Inflammatory macrophage treated with lipopolysaccharide for 4 hours (primary cell): ENCODE results near the gene LRRC37A.
"Not testable (repeated sequence)": the region's sequence is repeated elsewhere in the genome, so short reads cannot be mapped to it uniquely, and the experiment has no call there.

Experiments
- DNase-seq: peaks from one replicate; pipeline ENCODE4 v3.0.0-alpha.2; 2020

LRRC37A gene

DNA sequence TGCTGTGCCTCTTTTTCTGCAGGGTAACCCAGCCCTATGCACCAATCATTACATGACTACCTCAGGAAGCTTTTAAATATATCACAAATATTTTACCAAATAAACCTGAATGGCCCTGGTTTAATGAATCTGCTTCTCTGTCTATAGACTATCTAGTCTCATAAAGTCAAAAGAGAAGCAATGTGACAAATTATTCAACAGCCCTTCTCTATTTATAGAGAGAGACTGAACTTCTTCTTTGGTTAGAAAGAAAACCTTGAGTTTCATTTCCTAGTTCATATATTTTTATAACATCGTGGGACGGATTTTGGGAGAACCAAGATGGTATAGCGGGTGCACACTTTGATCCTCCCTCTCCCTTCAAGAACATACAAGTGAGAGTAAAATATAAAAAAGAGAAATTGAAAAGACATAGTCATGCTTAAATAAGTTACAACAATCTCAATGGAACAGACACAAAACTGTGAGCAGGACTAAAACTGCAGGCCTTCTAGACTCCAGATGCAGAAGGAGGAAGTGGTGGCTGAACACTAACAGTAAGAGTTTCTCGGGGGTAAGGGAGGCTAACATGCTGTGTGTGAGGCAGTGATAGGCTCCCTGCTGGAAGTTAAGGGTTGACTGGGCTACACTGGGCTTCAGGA is 3.9 kb upstream of the LRRC37A start:
- DNase-seq, result peak; percentile 71

GRCh38 chr17:46291618-46292017 is 3.3 kb upstream of the LRRC37A start:
- not testable (repeated sequence) for DNase-seq

GRCh38 chr17:46341220-46341619 is 46.3 kb downstream of the LRRC37A start:
- DNase-seq, result not testable (repeated sequence)

DNA sequence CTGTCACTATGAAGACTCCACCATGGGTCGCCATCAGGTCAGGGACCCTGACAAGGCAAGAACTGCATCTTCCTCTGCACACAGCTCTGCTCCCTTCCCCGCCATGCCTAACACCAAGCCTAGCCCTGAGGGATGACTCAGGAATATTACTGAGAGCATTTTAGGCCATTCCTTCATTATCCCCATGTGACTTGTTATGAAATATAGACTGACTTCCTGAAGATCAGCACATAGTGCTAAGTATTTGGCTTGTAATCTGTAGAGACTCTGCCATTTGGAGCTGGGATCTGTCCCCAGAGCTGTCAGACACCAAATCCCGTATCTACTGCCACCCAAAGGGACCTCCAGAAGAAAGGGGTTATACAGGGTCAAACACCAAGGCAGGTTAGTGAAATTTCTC is 47.2 kb downstream of the LRRC37A start:
- DNase-seq, result not testable (repeated sequence)

GRCh38 chr17:46348345-46348744 is 53.4 kb downstream of the LRRC37A start:
- DNase-seq, result not testable (repeated sequence)

GRCh38 chr17:46349060-46349459 is 54.1 kb downstream of the LRRC37A start:
- DNase-seq, result not testable (repeated sequence)

- not testable (repeated sequence) for DNase-seq
These were observed 58.9 kb downstream of the LRRC37A start for GRCh38 chr17:46353856-46354255.

- not testable (repeated sequence) for DNase-seq
These were observed 66.3 kb downstream of the LRRC37A start for GRCh38 chr17:46361145-46361735.

DNA sequence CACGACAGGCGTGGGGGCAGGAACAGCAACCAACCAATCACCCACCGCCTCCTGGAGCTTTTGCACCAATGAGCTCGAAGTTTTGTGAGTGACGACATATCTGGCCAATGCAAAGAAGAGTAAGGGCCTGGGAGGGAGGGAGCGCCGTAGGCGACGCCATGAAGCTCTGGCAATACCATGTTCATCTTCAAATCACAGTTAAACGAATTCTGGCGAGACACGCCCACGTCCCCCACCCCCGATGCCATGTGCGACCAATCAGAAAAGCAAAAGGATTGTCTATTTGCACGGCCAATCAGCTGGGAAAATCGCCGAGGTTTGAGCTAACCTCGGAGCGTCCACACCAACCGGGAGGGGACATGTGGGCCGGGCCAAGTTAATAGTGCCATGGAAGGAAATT is 66.8 kb downstream of the LRRC37A start, which contains the start of gene ARL17B:
Gene ARL17B, minus strand, starts transcription at position 12 of the 400 bp plus-strand sequence. CDS start 3,369 bp downstream, outside the sequence.
- DNase-seq, result not testable (repeated sequence)

DNA sequence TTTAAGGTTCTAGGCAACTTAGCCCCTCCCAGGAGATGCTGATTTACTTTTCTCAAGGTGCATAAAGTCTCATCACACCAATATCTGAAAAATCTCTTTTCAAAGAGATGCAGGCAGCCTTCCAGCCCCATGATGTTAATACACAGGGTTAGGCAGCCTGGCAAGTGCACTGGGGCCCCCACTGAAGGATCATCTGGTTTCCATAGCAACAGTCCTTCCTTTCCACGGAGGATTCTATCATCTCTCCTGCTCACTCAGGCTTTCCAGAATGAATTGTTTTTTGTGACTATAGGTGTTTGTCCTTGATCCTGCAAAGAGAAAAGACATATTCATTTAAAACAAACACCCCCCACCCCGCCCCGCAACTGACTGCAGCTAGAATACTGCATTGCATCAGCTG is 72.6 kb downstream of the LRRC37A start:
- not testable (repeated sequence) for DNase-seq

DNA sequence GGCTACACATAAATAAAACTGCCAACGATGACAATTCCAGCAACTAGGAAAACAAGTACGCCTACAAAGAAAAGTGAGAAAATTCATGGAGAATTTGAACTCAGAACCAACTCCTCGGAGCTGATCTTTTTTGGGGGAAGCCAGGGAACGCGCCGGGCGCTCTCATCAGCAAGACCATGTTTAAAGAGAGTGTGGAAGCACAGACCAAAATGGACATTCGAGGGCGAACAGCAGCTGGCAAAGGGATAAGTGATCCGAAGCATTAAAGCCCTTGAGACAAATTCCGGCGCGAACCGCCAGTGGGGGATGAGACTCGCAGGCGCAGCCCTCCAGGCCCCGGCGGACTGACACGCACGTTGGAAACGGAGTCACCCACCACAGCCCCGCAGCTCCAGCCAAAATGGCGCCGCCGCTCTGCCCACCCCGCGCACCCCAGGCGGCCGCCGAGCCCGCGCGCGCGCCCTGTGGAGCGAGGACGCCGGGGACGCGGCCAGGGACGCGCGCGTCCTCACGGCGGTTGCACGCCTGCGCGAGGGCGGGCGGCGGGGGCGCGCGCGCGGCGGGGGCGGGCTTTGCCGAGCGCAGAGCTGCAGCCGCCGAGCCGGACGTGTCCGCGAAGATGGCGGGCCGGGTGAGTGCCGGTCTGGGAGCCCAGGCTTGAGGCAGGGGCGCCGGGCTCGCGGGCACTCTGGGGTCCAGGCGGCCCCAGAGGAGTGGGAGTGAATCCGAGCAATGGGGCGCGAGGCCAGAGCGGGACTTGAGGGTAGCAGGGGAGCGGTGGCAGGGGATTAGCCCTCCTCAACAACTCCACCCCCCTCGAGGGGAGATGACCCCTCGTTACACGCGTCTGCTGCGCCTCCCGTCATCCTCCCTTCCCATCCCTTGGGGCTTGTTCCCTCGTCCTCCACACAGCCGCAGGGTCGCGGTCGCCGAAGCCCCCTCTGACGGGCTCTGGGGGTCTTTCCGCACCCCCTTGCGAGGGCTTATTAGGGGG is 77.6 kb downstream of the LRRC37A start:
- DNase-seq, result not testable (repeated sequence)

DNA sequence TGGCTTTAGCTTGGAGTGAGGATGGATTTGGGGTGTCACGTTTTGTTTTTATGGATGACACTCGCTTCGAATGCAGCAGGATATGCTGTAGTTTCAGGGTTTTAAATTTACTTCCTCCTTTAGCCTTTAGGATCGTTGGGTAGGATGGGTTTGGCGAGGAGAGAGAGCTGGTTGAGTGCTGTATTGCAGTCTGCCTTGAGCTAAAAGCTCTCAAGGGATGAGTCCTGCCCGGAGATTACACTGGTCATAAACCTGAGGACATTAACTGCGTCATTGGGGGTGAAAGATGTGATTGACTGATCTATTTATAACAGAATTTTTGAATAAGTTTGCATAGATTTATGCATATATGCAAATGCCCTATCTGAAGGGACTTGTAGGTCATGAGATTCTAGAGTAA is 78.5 kb downstream of the LRRC37A start:
- DNase-seq, result not testable (repeated sequence)

GRCh38 chr17:46383118-46383517 is 88.2 kb downstream of the LRRC37A start:
- DNase-seq, result not testable (repeated sequence)

- not testable (repeated sequence) for DNase-seq
These were observed 90.6 kb downstream of the LRRC37A start for GRCh38 chr17:46385491-46385890.
